Stimulated activated CD4-positive, alpha-beta T cell treated with anti-CD3 and anti-CD28 coated beads, Interleukin-1b, Interleukin-23, amount 100 ng/mL, for 24 hours (primary cell): ENCODE measurements around the gene AGBL1.

Experiments
- DNase-seq, 4 experiments: peaks; one replicate each; pipeline ENCODE4 v3.0.0-alpha.2; 2020; ENCODE audit warnings: low read depth in 4 of 4, low spot score in 1 of 4

Gene AGBL1

GRCh38 chr15:86772369-86773059 is 692.8 kb downstream of the AGBL1 start:
- DNase-seq: no peak

DNA sequence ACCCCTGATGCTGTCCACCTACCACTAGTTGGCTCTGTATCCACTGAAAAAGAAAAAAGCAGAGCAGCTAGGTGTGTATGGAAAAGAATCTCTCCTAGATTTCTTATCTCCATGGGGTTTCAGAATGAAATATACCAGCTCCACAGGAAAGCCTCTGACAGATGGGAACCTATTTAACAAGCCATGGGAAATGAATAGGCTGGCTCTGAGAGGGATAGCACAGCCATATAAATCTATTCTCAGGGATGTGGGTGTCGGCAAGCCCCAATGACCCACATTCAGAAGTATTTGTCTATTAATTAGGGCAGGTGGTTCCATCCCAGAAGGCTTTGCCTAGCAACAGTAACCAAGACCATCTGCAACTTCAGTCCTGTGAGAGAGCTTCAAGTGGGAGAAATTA is 694.1 kb downstream of the AGBL1 start:
- DNase-seq: no peak

- no peak for DNase-seq
Measured at GRCh38 chr15:86776145-86776544, 696.5 kb downstream of the AGBL1 start.

GRCh38 chr15:86796521-86796920 is 716.9 kb downstream of the AGBL1 start:
- no peak for DNase-seq

- no peak for DNase-seq
Measured at GRCh38 chr15:86797135-86797534, 717.5 kb downstream of the AGBL1 start.

DNA sequence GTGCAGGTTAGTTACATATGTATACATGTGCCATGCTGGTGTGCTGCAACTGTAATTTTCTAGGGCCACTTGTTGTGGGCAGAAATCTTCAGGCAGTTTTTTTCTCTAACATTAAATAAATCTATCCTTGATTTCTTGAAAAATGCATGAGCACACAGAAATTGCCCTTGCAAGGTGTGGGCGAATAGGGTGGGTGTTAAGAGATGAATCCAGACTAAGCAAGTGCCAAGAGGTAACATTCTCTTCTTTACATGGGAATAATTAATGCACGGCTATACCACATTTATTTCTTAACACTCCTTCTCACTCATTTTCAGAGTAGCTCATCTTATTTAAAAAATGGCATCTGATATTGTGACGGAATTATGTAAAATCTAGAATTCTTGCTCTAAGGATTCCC is 719.6 kb downstream of the AGBL1 start:
- DNase-seq: no peak

DNA sequence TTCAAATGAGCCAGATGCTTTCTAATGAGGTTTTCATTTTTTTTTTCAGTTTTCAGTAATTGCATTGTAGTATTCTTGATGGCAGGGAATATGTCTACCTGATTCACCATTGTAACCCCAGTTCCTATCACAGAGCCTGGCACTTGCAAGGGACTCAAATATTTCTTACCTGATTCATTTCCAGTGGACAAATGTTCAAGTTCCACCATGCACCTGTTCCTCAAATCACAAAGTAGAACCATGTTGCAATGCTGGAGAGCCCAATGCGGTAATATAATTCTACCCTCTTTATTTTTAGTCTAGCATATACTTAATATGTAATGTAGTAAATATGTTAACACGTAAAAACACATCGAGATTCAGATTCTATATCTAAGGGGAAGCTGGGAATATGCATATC is 722.6 kb downstream of the AGBL1 start:
- DNase-seq: no peak

DNA sequence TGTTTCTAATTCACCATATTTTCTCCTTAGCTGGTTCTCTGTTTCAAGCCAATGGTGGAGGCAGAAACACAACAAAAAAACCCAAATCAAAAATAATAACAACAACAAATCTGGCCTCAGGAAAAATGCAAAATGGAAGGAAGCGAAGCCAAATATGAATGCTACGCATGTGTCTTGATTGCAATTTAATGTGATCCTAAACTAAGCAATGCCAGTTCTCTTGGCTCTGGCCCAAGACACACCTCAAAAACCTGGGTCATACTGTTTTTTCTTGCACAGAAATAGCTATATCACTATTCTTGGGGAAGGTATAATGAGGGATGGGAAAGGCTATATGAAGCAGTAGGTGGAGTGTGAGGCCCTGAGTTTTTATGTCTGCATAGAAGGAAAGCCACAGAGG is 724.7 kb downstream of the AGBL1 start:
- DNase-seq: no peak

GRCh38 chr15:86810329-86810728 is 730.7 kb downstream of the AGBL1 start:
- no peak for DNase-seq

GRCh38 chr15:86813892-86814291 is 734.2 kb downstream of the AGBL1 start:
- DNase-seq: no peak

GRCh38 chr15:86829245-86829644 is 749.6 kb downstream of the AGBL1 start:
- DNase-seq: no peak

GRCh38 chr15:86830304-86830703 is 750.6 kb downstream of the AGBL1 start:
- no peak for DNase-seq

DNA sequence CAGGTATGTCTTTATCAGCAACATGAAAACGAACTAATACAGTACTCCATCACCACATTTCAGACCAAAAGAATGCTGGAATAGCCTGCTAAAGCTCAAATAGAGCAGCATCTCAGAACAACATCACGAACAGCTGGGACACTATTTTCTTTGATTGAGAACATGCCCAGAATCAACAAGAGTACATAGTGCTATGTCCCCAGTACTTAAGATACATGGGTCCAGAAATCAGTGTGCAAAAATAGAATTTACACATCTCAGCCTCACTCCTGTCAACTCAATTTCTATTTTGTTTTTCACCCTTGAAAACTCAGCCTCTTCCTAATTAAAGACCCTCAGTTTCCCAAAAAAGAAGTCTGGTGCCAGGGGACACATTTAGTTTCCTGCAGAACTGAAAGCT is 753.9 kb downstream of the AGBL1 start:
- DNase-seq: no peak

DNA sequence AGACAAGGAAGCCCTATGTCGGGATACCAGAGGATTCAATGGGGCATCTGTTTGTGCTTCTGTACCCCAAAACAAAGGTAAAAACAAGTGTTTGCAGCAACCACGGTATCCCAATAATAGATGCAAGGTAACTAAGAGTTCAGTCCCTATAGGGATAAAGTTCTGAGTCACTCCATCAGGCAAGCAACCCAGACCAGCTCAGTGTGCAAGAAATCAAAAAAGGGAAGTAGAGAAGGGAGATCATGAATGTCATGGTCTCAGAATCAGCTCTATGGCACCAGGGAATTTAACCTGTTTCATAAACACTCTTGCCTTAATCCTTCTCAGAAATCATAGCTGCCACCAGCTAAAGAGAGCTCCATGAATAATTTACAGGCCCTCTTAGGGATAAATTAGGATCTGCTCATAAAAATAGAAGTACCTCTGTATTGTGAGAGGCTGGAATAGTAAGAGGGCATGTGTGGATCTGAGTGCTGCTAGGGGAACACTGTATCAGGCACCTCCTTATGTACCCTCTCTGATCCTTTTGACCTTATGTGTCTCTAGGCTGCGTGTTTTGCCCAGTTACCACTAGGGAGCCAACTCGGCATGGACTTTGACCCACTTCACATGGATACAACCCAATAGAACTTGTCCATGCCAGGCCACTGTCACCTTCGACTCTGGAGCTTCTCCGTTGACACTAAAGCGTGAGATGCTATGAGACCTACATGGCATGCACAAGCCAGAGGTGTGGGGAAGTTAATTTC is 754.6 kb downstream of the AGBL1 start:
- DNase-seq: no peak

DNA sequence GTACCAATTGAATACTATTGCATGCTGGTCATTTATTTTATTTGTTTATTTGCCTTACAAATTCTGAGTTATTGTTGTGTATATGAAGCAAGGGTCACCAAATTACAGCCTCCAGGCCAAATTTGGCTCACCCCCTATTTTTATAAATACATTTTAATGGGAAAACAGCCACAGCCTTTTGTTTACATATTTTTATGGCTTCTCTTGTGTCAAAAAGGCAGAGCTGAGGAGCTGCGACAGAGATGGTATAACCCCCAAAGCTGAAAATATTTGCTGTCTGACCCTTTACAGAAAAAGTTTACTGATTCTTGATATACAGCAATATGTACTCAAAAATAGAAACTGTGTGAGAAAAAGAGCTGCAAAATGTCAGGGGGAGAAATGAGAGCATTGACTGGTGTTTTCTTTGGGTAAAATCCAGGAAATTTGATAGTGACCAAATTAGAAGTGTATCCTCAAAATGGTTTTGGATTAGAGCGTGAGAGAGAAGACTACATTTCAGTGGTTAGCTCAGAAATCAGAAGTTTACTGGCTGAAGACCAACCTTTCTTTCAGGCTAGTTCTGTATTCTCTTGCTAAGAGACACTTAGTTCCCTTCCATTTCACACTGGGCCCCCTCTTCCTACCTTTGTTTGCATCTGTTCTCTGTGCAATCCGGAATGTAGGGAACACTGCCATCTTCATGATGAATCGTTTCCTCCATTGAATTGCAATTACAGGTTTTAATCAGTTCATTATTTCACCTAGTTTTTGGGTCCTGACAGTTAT is 757.8 kb downstream of the AGBL1 start:
- no peak for DNase-seq

GRCh38 chr15:86839502-86839901 is 759.8 kb downstream of the AGBL1 start:
- DNase-seq: no peak

DNA sequence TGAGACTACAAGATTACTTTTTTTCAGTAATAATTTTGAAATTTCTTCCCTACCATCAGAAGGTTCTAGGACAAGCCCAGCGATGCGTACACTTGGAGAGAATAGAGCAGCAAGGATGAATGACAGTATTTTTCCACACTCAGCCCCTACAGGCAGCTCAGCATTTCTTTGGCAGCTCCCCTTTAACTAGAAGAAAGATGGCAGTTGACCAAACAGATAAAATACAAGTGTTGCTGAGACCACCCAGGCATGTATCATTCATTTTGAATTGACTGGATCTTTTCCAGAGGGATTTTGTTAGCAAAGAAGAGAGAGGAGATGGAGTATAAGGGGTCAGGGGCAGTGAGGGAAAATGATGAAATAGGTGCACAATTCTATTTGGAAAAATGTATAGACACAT is 761.3 kb downstream of the AGBL1 start:
- no peak for DNase-seq

GRCh38 chr15:86842199-86842598 is 762.5 kb downstream of the AGBL1 start:
- no peak for DNase-seq

GRCh38 chr15:86846036-86846435 is 766.4 kb downstream of the AGBL1 start:
- DNase-seq: no peak

DNA sequence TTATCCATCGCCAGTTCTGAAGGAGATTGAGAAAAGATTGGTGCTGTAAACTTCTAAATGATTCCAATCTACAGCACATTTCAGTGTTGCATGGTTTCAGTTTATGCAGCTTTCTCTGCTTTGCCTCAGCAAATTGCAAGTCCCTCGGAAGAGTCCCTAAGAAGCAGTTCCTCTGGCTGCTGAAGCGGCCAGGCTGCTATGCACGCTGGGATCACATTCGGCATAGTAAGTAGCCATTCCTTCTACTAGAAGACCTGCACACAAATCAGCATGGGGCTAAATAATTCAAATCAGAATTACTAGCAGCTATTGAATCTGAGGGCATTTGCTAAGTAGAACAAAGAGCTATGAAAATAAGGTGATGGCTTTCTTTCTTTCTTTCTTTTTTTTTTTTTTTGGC is 769.5 kb downstream of the AGBL1 start:
- DNase-seq: no peak

GRCh38 chr15:86849558-86850285 is 770.1 kb downstream of the AGBL1 start:
- no peak for DNase-seq
